Dendritic cell treated with granulocyte-macrophage colony-stimulating factor and Interleukin-4, amounts not matched to agents 40 ng/mL and 50 ng/mL, for 4 days (primary cell): ENCODE results near the gene ZHX3.

ENCODE experiments used
- H3K27ac Mint-ChIP-seq: one replicate; pipeline ENCODE4 v1.8.0; 2022; ENCODE audit warnings: mild to moderate bottlenecking, mixed read lengths
- H3K27me3 Mint-ChIP-seq: one replicate; pipeline ENCODE4 v1.8.0; 2022; ENCODE audit warnings: mild to moderate bottlenecking, mixed read lengths
- H3K36me3 Mint-ChIP-seq: one replicate; pipeline ENCODE4 v1.8.0; 2022; ENCODE audit warnings: low read depth, mixed read lengths
- H3K4me1 Mint-ChIP-seq: one replicate; pipeline ENCODE4 v1.8.0; 2022; ENCODE audit warnings: low read depth, mixed read lengths
- H3K4me3 Mint-ChIP-seq: one replicate; pipeline ENCODE4 v1.8.0; 2022; ENCODE audit warnings: mild to moderate bottlenecking, moderate library complexity, mixed read lengths
- H3K9me3 Mint-ChIP-seq: one replicate; pipeline ENCODE4 v1.8.0; 2022; ENCODE audit warnings: mixed read lengths
- intact Hi-C: fragments of 100-400 bp; cut with micrococcal nuclease; formaldehyde crosslinking; loops from one replicate; pipeline ENCODE4 v1.15.0; 2022

ZHX3 gene

GRCh38 chr20:41308290-41308711 is 9.2 kb downstream of the ZHX3 start:
- H3K27ac Mint-ChIP-seq = no peak overlapping the region
- peaks cover 19% of the 10 kb centered on the region for H3K4me1 Mint-ChIP-seq
- H3K9me3 Mint-ChIP-seq = no peaks in the 10 kb centered on the region
- no peaks in the 10 kb centered on the region for H3K36me3 Mint-ChIP-seq
- no peaks in the 10 kb centered on the region for H3K27me3 Mint-ChIP-seq
- intact Hi-C loops = no loop called here
- no peak overlapping the region for H3K4me3 Mint-ChIP-seq

GRCh38 chr20:41307021-41307420 is 10.5 kb downstream of the ZHX3 start:
- Mint-ChIP-seq H3K4me3 (no peak overlapping the region), H3K9me3 (no peaks in the 10 kb centered on the region), H3K27me3 (no peaks in the 10 kb centered on the region), H3K27ac (no peak overlapping the region), H3K4me1 (peaks cover 19% of the 10 kb centered on the region), H3K36me3 (no peaks in the 10 kb centered on the region)
- intact Hi-C loops = no loop called here

GRCh38 chr20:41306061-41306727 is 11.3 kb downstream of the ZHX3 start:
- Mint-ChIP-seq H3K4me3 (no peak overlapping the region), H3K27ac (no peak overlapping the region), H3K4me1 (peaks cover 19% of the 10 kb centered on the region), H3K27me3 (no peaks in the 10 kb centered on the region), H3K36me3 (no peaks in the 10 kb centered on the region), H3K9me3 (no peaks in the 10 kb centered on the region)
- intact Hi-C loops = no loop called here

- intact Hi-C loops = no loop called here
- Mint-ChIP-seq H3K27ac (no peak overlapping the region), H3K4me3 (no peak overlapping the region), H3K27me3 (no peaks in the 10 kb centered on the region), H3K36me3 (no peaks in the 10 kb centered on the region), H3K9me3 (no peaks in the 10 kb centered on the region), H3K4me1 (peaks cover 12% of the 10 kb centered on the region)
These were observed 13.0 kb downstream of the ZHX3 start for GRCh38 chr20:41304424-41305079.

GRCh38 chr20:41304002-41304401 is 13.5 kb downstream of the ZHX3 start:
- Mint-ChIP-seq H3K4me1 (peaks cover 9% of the 10 kb centered on the region), H3K36me3 (no peaks in the 10 kb centered on the region), H3K27me3 (no peaks in the 10 kb centered on the region), H3K4me3 (no peak overlapping the region), H3K27ac (no peak overlapping the region), H3K9me3 (no peaks in the 10 kb centered on the region)
- intact Hi-C loops = no loop called here

- no peaks in the 10 kb centered on the region for H3K36me3 Mint-ChIP-seq
- H3K27me3 Mint-ChIP-seq = peaks cover 2% of the 10 kb centered on the region
- H3K4me1 Mint-ChIP-seq = no peaks in the 10 kb centered on the region
- intact Hi-C loops = no loop called here
- H3K9me3 Mint-ChIP-seq = no peaks in the 10 kb centered on the region
- H3K4me3 Mint-ChIP-seq = no peak overlapping the region
- H3K27ac Mint-ChIP-seq = no peak overlapping the region
These were observed 16.6 kb downstream of the ZHX3 start for GRCh38 chr20:41300886-41301285.

GRCh38 chr20:41300383-41300782 is 17.1 kb downstream of the ZHX3 start:
- Mint-ChIP-seq H3K27ac (no peak overlapping the region), H3K4me3 (no peak overlapping the region), H3K4me1 (no peaks in the 10 kb centered on the region), H3K27me3 (peaks cover 2% of the 10 kb centered on the region), H3K9me3 (no peaks in the 10 kb centered on the region), H3K36me3 (no peaks in the 10 kb centered on the region)
- intact Hi-C loops = no loop called here

- H3K27ac Mint-ChIP-seq = no peak overlapping the region
- H3K4me1 Mint-ChIP-seq = no peaks in the 10 kb centered on the region
- peaks cover 2% of the 10 kb centered on the region for H3K27me3 Mint-ChIP-seq
- no peak overlapping the region for H3K4me3 Mint-ChIP-seq
- H3K9me3 Mint-ChIP-seq = no peaks in the 10 kb centered on the region
- intact Hi-C loops = no loop called here
- H3K36me3 Mint-ChIP-seq = no peaks in the 10 kb centered on the region
These were observed 17.6 kb downstream of the ZHX3 start for GRCh38 chr20:41299899-41300298.

GRCh38 chr20:41293269-41294037 is 24.1 kb downstream of the ZHX3 start:
- peaks cover 15% of the 10 kb centered on the region for H3K4me1 Mint-ChIP-seq
- H3K9me3 Mint-ChIP-seq = no peaks in the 10 kb centered on the region
- H3K27ac Mint-ChIP-seq = no peak overlapping the region
- intact Hi-C loops = no loop called here
- no peak overlapping the region for H3K4me3 Mint-ChIP-seq
- H3K27me3 Mint-ChIP-seq = peaks cover 6% of the 10 kb centered on the region
- no peaks in the 10 kb centered on the region for H3K36me3 Mint-ChIP-seq

GRCh38 chr20:41290804-41291389 is 26.6 kb downstream of the ZHX3 start:
- no peak overlapping the region for H3K27ac Mint-ChIP-seq
- H3K4me1 Mint-ChIP-seq = peaks cover 15% of the 10 kb centered on the region
- intact Hi-C loops = no loop called here
- peaks cover 4% of the 10 kb centered on the region for H3K27me3 Mint-ChIP-seq
- peaks cover 9% of the 10 kb centered on the region for H3K36me3 Mint-ChIP-seq
- H3K4me3 Mint-ChIP-seq = no peak overlapping the region
- peaks cover 16% of the 10 kb centered on the region for H3K9me3 Mint-ChIP-seq

GRCh38 chr20:41287327-41287726 is 30.2 kb downstream of the ZHX3 start:
- intact Hi-C loops = no loop called here
- Mint-ChIP-seq H3K36me3 (peaks cover 9% of the 10 kb centered on the region), H3K27ac (no peak overlapping the region), H3K4me3 (no peak overlapping the region), H3K9me3 (peaks cover 17% of the 10 kb centered on the region), H3K4me1 (peaks cover 12% of the 10 kb centered on the region), H3K27me3 (no peaks in the 10 kb centered on the region)

- Mint-ChIP-seq H3K9me3 (peaks cover 17% of the 10 kb centered on the region), H3K4me3 (no peak overlapping the region), H3K4me1 (peaks cover 12% of the 10 kb centered on the region), H3K27me3 (no peaks in the 10 kb centered on the region), H3K36me3 (peaks cover 9% of the 10 kb centered on the region), H3K27ac (no peak overlapping the region)
- intact Hi-C loops = no loop called here
These were observed 31.2 kb downstream of the ZHX3 start for GRCh38 chr20:41286240-41286851.

GRCh38 chr20:41279546-41280225 is 37.8 kb downstream of the ZHX3 start:
- H3K27ac Mint-ChIP-seq = no peak overlapping the region
- peaks cover 15% of the 10 kb centered on the region for H3K4me1 Mint-ChIP-seq
- H3K4me3 Mint-ChIP-seq = no peak overlapping the region
- no peaks in the 10 kb centered on the region for H3K27me3 Mint-ChIP-seq
- intact Hi-C loops = no loop called here
- H3K36me3 Mint-ChIP-seq = no peaks in the 10 kb centered on the region
- no peaks in the 10 kb centered on the region for H3K9me3 Mint-ChIP-seq
